Choroid plexus epithelial cell (primary cell): ENCODE results near the gene FAAP100.

Experiments used
- DNase-seq: peaks from one replicate; pipeline ENCODE4 v3.0.0-alpha.2; 2010; ENCODE audit warnings: low read depth
- H3K4me3 ChIP-seq: 2 replicates; pipeline ENCODE4 v1.5.1; 2011; ENCODE audit warnings: low read depth, mild to moderate bottlenecking, control low read depth, low read length, moderate library complexity
- CTCF ChIP-seq: conservative IDR thresholded peaks from 2 replicates; pipeline ENCODE4 v1.5.1; 2011; ENCODE audit warnings: low read depth, mild to moderate bottlenecking, control low read depth, inconsistent platforms, low read length, moderate library complexity

Gene FAAP100

GRCh38 chr17:81543756-81544155 lies 8.4 kb downstream of the FAAP100 start:
- no peak for TF ChIP-seq CTCF
- no peak for DNase-seq
- no peak overlapping the region for H3K4me3 ChIP-seq

- DNase-seq = no peak
- H3K4me3 ChIP-seq = no peak overlapping the region
- TF ChIP-seq CTCF = no peak
These were observed 8.8 kb downstream of the FAAP100 start for GRCh38 chr17:81543339-81543675.

- H3K4me3 ChIP-seq = no peak overlapping the region
- DNase-seq = no peak
- no peak for TF ChIP-seq CTCF
These were observed 9.5 kb downstream of the FAAP100 start for GRCh38 chr17:81542431-81543338.

GRCh38 chr17:81541123-81541522 lies 11.0 kb downstream of the FAAP100 start:
- TF ChIP-seq CTCF = no peak
- DNase-seq = no peak
- H3K4me3 ChIP-seq = no peak overlapping the region

- DNase-seq = no peak
These were observed 11.5 kb downstream of the FAAP100 start for GRCh38 chr17:81540676-81541027.

GRCh38 chr17:81539961-81540675 lies 12.0 kb downstream of the FAAP100 start:
- no peak for DNase-seq
- no peak overlapping the region for H3K4me3 ChIP-seq
- TF ChIP-seq CTCF = no peak

More at GRCh38 chr17:81540676-81541027, 11.5 kb downstream of the FAAP100 start:
- no peak overlapping the region for H3K4me3 ChIP-seq
- TF ChIP-seq CTCF = no peak
